Stimulated activated CD4-positive, alpha-beta T cell treated with anti-CD3 and anti-CD28 coated beads, Interleukin-4, amount 100 ng/mL, for 24 hours (primary cell): ENCODE data around the gene PDE2A.
A peak's percentile ranks its signal among the peaks of the same experiment; 100 is the strongest.

Experiments used
- DNase-seq: peaks from one replicate; pipeline ENCODE4 v3.0.0-alpha.2; 2020

PDE2A gene

GRCh38 chr11:72655014-72655413 is 19.2 kb downstream of the PDE2A start:
- no peak for DNase-seq

- no peak for DNase-seq
These were observed 20.6 kb downstream of the PDE2A start for GRCh38 chr11:72653649-72654048.

GRCh38 chr11:72652873-72653630 is 21.2 kb downstream of the PDE2A start:
- no peak for DNase-seq

- no peak for DNase-seq
These were observed 22.1 kb downstream of the PDE2A start for GRCh38 chr11:72652133-72652532.

- no peak for DNase-seq
These were observed 24.8 kb downstream of the PDE2A start for GRCh38 chr11:72649215-72649976.

GRCh38 chr11:72648384-72649136 is 25.7 kb downstream of the PDE2A start:
- no peak for DNase-seq

- DNase-seq, result no peak
These were observed 26.3 kb downstream of the PDE2A start for GRCh38 chr11:72647882-72648281.

GRCh38 chr11:72646472-72646871 is 27.8 kb downstream of the PDE2A start:
- no peak for DNase-seq

- no peak for DNase-seq
These were observed 28.2 kb downstream of the PDE2A start for GRCh38 chr11:72646024-72646423.

GRCh38 chr11:72643547-72643946 is 30.7 kb downstream of the PDE2A start:
- DNase-seq, result no peak

- DNase-seq, result peak; percentile 62
These were observed 31.2 kb downstream of the PDE2A start for GRCh38 chr11:72642884-72643522.

GRCh38 chr11:72642043-72642883 is 32.0 kb downstream of the PDE2A start:
- peak; percentile 16 for DNase-seq

- DNase-seq, result no peak
These were observed 32.6 kb downstream of the PDE2A start for GRCh38 chr11:72641522-72642042.

GRCh38 chr11:72639502-72640375 is 34.5 kb downstream of the PDE2A start:
- DNase-seq, result no peak

GRCh38 chr11:72637926-72638325 is 36.3 kb downstream of the PDE2A start:
- DNase-seq, result no peak

GRCh38 chr11:72637198-72637597 is 37.0 kb downstream of the PDE2A start:
- no peak for DNase-seq

GRCh38 chr11:72636376-72636775 is 37.8 kb downstream of the PDE2A start:
- no peak for DNase-seq

- DNase-seq, result no peak
These were observed 38.3 kb downstream of the PDE2A start for GRCh38 chr11:72635933-72636332.

- DNase-seq, result no peak
These were observed 38.8 kb downstream of the PDE2A start for GRCh38 chr11:72635309-72635915.

GRCh38 chr11:72634472-72635095 is 39.6 kb downstream of the PDE2A start:
- DNase-seq, result no peak
